Caco-2 (cell line): ENCODE measurements around the gene PATE3. TPM values are rescaled to one million over a fixed set of nuclear protein-coding genes. Genes with fewer than 3 reads are reported as not detected.

Experiments
- BruUV-seq: library from RNA; stranded (reverse); fragments of 400-500 nt; replicated peaks from 2 replicates; lab custom pipeline; 2021; lab: Mats Ljungman, UMichigan
- CTCF ChIA-PET: fragments of 300-600 bp; sonication (Branson Sonifier 250); formaldehyde crosslinking; loops from one replicate; lab custom pipeline; 2022; ENCODE audit warnings: antibody characterized with exemption; lab: Charles Lee
- POLR2A ChIA-PET: fragments of 300-600 bp; sonication (Branson Sonifier 250); formaldehyde crosslinking; loops from one replicate; lab custom pipeline; 2022; ENCODE audit warnings: antibody characterized with exemption; lab: Charles Lee
- DNase-seq, 2 experiments: peaks; one replicate each; pipeline versions ENCODE4 v3.0.0 to v3.0.0-alpha.2; 2020 to 2022
- H3K27me3 ChIP-seq: replicated peaks from 2 replicates; pipeline ENCODE4 v1.6.0; 2011; ENCODE audit warnings: low read length; ENCODE audit not compliant: control insufficient read depth, insufficient read depth
- H3K36me3 ChIP-seq: 2 replicates; pipeline ENCODE4 v1.5.1; 2011; ENCODE audit warnings: low read length; ENCODE audit not compliant: control insufficient read depth, insufficient read depth
- H3K4me1 ChIP-seq: fragments of 250-450 bp; sonication (Bioruptor Pico); 2 replicates; pipeline ENCODE4 v1.5.1; 2020; ENCODE audit warnings: mild to moderate bottlenecking
- H3K4me3 ChIP-seq: 2 replicates; pipeline ENCODE4 v1.5.1; 2011; ENCODE audit warnings: low read depth, mild to moderate bottlenecking, control low read depth, low read length
- H3K9me3 ChIP-seq: fragments of 250-450 bp; sonication (Bioruptor Pico); 2 replicates; pipeline ENCODE4 v1.5.1; 2020; ENCODE audit warnings: mild to moderate bottlenecking, moderate library complexity
- H3K27ac Mint-ChIP-seq: one replicate; pipeline ENCODE4 v1.8.0; 2022; ENCODE audit warnings: mixed read lengths; ENCODE audit not compliant: unreplicated experiment
- H3K27me3 Mint-ChIP-seq: one replicate; pipeline ENCODE4 v1.8.0; 2022; ENCODE audit warnings: mixed read lengths; ENCODE audit not compliant: insufficient read depth, unreplicated experiment
- H3K36me3 Mint-ChIP-seq: one replicate; pipeline ENCODE4 v1.8.0; 2022; ENCODE audit warnings: mild to moderate bottlenecking, mixed read lengths; ENCODE audit not compliant: insufficient read depth, unreplicated experiment
- H3K4me1 Mint-ChIP-seq: one replicate; pipeline ENCODE4 v1.8.0; 2022; ENCODE audit warnings: low read depth, mixed read lengths; ENCODE audit not compliant: unreplicated experiment
- H3K4me3 Mint-ChIP-seq: one replicate; pipeline ENCODE4 v1.8.0; 2022; ENCODE audit warnings: mild to moderate bottlenecking, moderate library complexity, mixed read lengths; ENCODE audit not compliant: unreplicated experiment
- H3K9me3 Mint-ChIP-seq: one replicate; pipeline ENCODE4 v1.8.0; 2022; ENCODE audit warnings: mixed read lengths; ENCODE audit not compliant: unreplicated experiment
- intact Hi-C: fragments of 100-400 bp; cut with micrococcal nuclease; formaldehyde crosslinking; loops from one replicate; pipeline ENCODE4 v1.10.0; 2022; ENCODE audit not compliant: unreplicated experiment
- total RNA-seq: library from RNA; stranded (reverse); gene quantifications from 2 replicates; pipeline ENCODE4 v1.2.3, GENCODE V29; 2022
- TF ChIP-seq, protein P1 (sequence below), 2 experiments: fragments of 200-600 bp in 1 of 2; IDR thresholded peaks; 1 replicate in 1 of 2; 2 replicates in 1 of 2; pipeline versions ENCODE4 v1.5.1 to v1.8.0; 2011 to 2022; ENCODE audit warnings: antibody characterized with exemption in 1 of 2, control low read depth in 1 of 2, inconsistent platforms in 1 of 2, low read depth in 1 of 2, low read length in 1 of 2, mild to moderate bottlenecking in 1 of 2, moderate library complexity in 1 of 2; ENCODE audit not compliant: insufficient read depth in 1 of 2, severe bottlenecking in 1 of 2, unreplicated experiment in 1 of 2

The PATE3 gene
- total RNA-seq, 1 experiment from 2014 or later = not detected

DNA sequence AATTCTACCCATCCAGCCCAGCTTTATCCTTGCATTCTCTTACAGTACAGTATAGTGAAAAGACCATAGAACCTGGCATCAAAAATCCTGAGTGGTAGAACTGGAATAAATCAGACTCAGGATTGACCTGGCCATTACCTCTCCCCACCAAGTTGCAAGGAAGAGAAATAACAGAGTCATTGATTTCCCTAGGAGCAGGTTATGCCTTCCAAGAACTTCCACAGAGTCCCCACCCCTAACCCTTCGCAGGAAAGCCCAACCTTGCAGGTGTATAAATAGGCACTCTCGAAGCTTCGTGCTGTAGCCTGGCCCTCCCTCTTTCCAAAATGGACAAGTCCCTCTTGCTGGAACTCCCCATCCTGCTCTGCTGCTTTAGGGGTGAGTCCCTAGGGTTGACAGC is 41.9 kb upstream of the PATE3 start, which contains the start of gene PATE1:
TSS of gene PATE1 (plus strand) at position 301 of the 400 bp plus-strand sequence. CDS start at position 327, 26 bp downstream.
- BruUV-seq = no TSS peak
- H3K9me3 Mint-ChIP-seq = no peaks in the 10 kb centered on the region
- ChIA-PET CTCF (no interaction called here), POLR2A (interaction anchor here (0.5 kb wide), 1 partner anchor 186 kb away, joined by 3 read pairs; no protein-coding TSS in a partner anchor)
- H3K4me3 Mint-ChIP-seq = no peak within 1 kb of the TSS
- intact Hi-C loops = no loop called here
- H3K36me3 ChIP-seq = no peaks in the 10 kb centered on the region
- H3K4me1 Mint-ChIP-seq = no peaks in the 10 kb centered on the region
- no peaks in the 10 kb centered on the region for H3K36me3 Mint-ChIP-seq
- H3K27ac Mint-ChIP-seq = no peak within 1 kb of the TSS
- DNase-seq = no peak
- TF ChIP-seq, protein P1, sequence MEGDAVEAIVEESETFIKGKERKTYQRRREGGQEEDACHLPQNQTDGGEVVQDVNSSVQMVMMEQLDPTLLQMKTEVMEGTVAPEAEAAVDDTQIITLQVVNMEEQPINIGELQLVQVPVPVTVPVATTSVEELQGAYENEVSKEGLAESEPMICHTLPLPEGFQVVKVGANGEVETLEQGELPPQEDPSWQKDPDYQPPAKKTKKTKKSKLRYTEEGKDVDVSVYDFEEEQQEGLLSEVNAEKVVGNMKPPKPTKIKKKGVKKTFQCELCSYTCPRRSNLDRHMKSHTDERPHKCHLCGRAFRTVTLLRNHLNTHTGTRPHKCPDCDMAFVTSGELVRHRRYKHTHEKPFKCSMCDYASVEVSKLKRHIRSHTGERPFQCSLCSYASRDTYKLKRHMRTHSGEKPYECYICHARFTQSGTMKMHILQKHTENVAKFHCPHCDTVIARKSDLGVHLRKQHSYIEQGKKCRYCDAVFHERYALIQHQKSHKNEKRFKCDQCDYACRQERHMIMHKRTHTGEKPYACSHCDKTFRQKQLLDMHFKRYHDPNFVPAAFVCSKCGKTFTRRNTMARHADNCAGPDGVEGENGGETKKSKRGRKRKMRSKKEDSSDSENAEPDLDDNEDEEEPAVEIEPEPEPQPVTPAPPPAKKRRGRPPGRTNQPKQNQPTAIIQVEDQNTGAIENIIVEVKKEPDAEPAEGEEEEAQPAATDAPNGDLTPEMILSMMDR (IDR thresholded peaks at IDR 0.05; ENCODE audit: insufficient read depth in 1 of 2, low read depth in 1 of 2, low read length in 1 of 2, severe bottlenecking in 1 of 2, unreplicated experiment in 1 of 2) = no peak
- no peaks in the 10 kb centered on the region for H3K9me3 ChIP-seq
- peaks cover 4% of the 10 kb centered on the region for H3K27me3 Mint-ChIP-seq
- no peaks in the 10 kb centered on the region for H3K4me1 ChIP-seq
- H3K27me3 ChIP-seq = peaks cover 2% of the 10 kb centered on the region; the same call in 1 of the 2 replicates
- H3K4me3 ChIP-seq = no peak within 1 kb of the TSS

DNA sequence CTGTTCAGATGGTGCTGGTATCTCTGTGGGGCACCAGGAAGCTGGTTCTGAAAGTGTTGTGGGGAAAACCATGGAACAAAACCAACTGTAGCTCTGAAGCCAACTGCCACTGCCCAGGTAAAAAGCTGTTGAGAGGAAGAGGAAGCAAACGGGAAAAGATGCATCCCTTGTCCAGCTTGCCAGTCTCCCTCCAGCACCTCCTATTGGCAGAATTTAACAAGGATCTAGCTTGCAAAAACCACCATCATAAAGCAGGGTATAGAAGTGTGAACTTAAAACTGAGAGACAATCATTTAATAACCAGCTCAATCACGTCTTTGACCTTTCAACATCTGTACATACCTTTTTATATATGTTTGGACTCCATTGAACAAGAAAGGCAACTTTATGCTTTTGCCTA is 37.3 kb upstream of the PATE3 start:
- no peaks in the 10 kb centered on the region for H3K36me3 Mint-ChIP-seq
- POLR2A ChIA-PET = no interaction called here
- intact Hi-C loops = no loop called here
- Histone ChIP-seq H3K4me3 (no peak overlapping the region), H3K9me3 (no peaks in the 10 kb centered on the region), H3K27me3 (peaks cover under 1% of the 10 kb centered on the region), H3K4me1 (no peaks in the 10 kb centered on the region), H3K36me3 (no peaks in the 10 kb centered on the region)
- no peak for DNase-seq
- peaks cover 20% of the 10 kb centered on the region for H3K27me3 Mint-ChIP-seq
- no peak overlapping the region for H3K27ac Mint-ChIP-seq
- H3K4me3 Mint-ChIP-seq = no peak overlapping the region
- no peaks in the 10 kb centered on the region for H3K9me3 Mint-ChIP-seq
- H3K4me1 Mint-ChIP-seq = no peaks in the 10 kb centered on the region
- TF ChIP-seq, protein P1 (IDR thresholded peaks at IDR 0.05; ENCODE audit: insufficient read depth in 1 of 2, low read depth in 1 of 2, low read length in 1 of 2, severe bottlenecking in 1 of 2, unreplicated experiment in 1 of 2) = no peak
- CTCF ChIA-PET = no interaction called here
- BruUV-seq = no TSS peak

DNA sequence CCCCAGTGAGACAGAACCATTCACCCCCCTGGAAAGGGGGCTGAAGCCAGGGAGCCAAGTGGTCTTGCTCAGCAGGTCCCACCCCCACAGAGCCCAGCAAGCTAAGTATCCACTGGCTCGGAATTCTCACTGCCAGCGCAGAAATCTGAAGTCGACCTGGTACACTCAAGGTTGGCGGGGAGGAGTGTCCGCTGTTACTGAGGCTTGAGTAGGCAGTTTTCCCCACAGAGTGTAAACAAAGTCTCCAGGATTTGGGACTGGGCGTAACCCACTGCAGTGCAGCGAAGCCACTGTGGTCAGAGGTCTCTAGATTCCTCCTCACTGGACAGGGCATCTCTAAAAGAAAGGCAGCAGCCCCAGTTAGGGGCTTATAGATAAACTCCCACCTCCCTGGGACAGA is 31.9 kb upstream of the PATE3 start:
- BruUV-seq = no TSS peak
- H3K4me3 ChIP-seq = no peak overlapping the region
- H3K36me3 ChIP-seq = no peaks in the 10 kb centered on the region
- no peak overlapping the region for H3K27ac Mint-ChIP-seq
- no peaks in the 10 kb centered on the region for H3K36me3 Mint-ChIP-seq
- TF ChIP-seq, protein P1 (IDR thresholded peaks at IDR 0.05; ENCODE audit: insufficient read depth in 1 of 2, low read depth in 1 of 2, low read length in 1 of 2, severe bottlenecking in 1 of 2, unreplicated experiment in 1 of 2) = no peak
- H3K9me3 ChIP-seq = peaks cover 7% of the 10 kb centered on the region
- peaks cover 38% of the 10 kb centered on the region for H3K27me3 Mint-ChIP-seq
- no peaks in the 10 kb centered on the region for H3K4me1 Mint-ChIP-seq
- POLR2A ChIA-PET = no interaction called here
- peaks cover 9% of the 10 kb centered on the region for H3K9me3 Mint-ChIP-seq
- no peaks in the 10 kb centered on the region for H3K4me1 ChIP-seq
- H3K4me3 Mint-ChIP-seq = no peak overlapping the region
- intact Hi-C loops = no loop called here
- H3K27me3 ChIP-seq = no peaks in the 10 kb centered on the region; the same call in 1 of the 2 replicates
- CTCF ChIA-PET = no interaction called here
- DNase-seq = no peak
